ENCODE measurements around the gene SAMD4A. TPM values are rescaled to one million over a fixed set of nuclear protein-coding genes. Genes with fewer than 3 reads are reported as not detected.

The SAMD4A gene
- total RNA-seq, 1 donor from 2014 or later, result 30.6 TPM

GRCh38 chr14:54703724-54704123, 136.8 kb downstream of the SAMD4A start:
- Histone ChIP-seq H3K36me3 (peaks cover 4% of the 10 kb centered on the region), H3K4me3 (no peak overlapping the region), H3K27me3 (ENCODE audit: low read depth) (no peaks in the 10 kb centered on the region), H3K4me1 (peaks cover 10% of the 10 kb centered on the region), H3K9me3 (no peaks in the 10 kb centered on the region), H3K27ac (no peak overlapping the region)
- intact Hi-C loops (cut with DNase I), result no loop called here
- no peak for ATAC-seq
- no peak for DNase-seq
- no peak for TF ChIP-seq CTCF (IDR thresholded peaks at IDR 0.05)

GRCh38 chr14:54704768-54705167, 137.8 kb downstream of the SAMD4A start:
- peak; percentile 25 to 48 for ATAC-seq
- H3K4me1 ChIP-seq, result no peaks in the 10 kb centered on the region
- no peak overlapping the region for H3K4me3 ChIP-seq
- peaks cover 4% of the 10 kb centered on the region for H3K36me3 ChIP-seq
- intact Hi-C loops (cut with DNase I), result no loop called here
- TF ChIP-seq CTCF (IDR thresholded peaks at IDR 0.05), result no peak
- no peak overlapping the region for H3K27ac ChIP-seq
- H3K9me3 ChIP-seq, result no peaks in the 10 kb centered on the region
- DNase-seq, result no peak
- H3K27me3 ChIP-seq (ENCODE audit: low read depth), result no peaks in the 10 kb centered on the region

GRCh38 chr14:54706769-54707168, 139.8 kb downstream of the SAMD4A start:
- Histone ChIP-seq H3K27ac (no peak overlapping the region), H3K27me3 (ENCODE audit: low read depth) (no peaks in the 10 kb centered on the region), H3K4me3 (no peak overlapping the region), H3K9me3 (no peaks in the 10 kb centered on the region), H3K4me1 (peaks cover 6% of the 10 kb centered on the region), H3K36me3 (peaks cover 4% of the 10 kb centered on the region)
- intact Hi-C loops (cut with DNase I), result no loop called here
- DNase-seq, result no peak
- no peak for TF ChIP-seq CTCF (IDR thresholded peaks at IDR 0.05)
- no peak for ATAC-seq

GRCh38 chr14:54708161-54708560, 141.2 kb downstream of the SAMD4A start:
- Histone ChIP-seq H3K36me3 (no peaks in the 10 kb centered on the region), H3K9me3 (no peaks in the 10 kb centered on the region), H3K27me3 (ENCODE audit: low read depth) (no peaks in the 10 kb centered on the region), H3K27ac (no peak overlapping the region), H3K4me1 (peaks cover 20% of the 10 kb centered on the region), H3K4me3 (no peak overlapping the region)
- ATAC-seq (no peak), DNase-seq (no peak)
- no peak for TF ChIP-seq CTCF (IDR thresholded peaks at IDR 0.05)
- intact Hi-C loops (cut with DNase I), result no loop called here

- H3K27ac ChIP-seq, result no peak overlapping the region
- ATAC-seq, result peak; percentile 16 to 70
Measured at GRCh38 chr14:54708982-54709381, 142.1 kb downstream of the SAMD4A start.

More at GRCh38 chr14:54708982-54709381, 142.1 kb downstream of the SAMD4A start:
- H3K9me3 ChIP-seq, result no peaks in the 10 kb centered on the region
- no peak for DNase-seq
- peaks cover 28% of the 10 kb centered on the region for H3K4me1 ChIP-seq
- intact Hi-C loops (cut with DNase I), result no loop called here
- H3K27me3 ChIP-seq (ENCODE audit: low read depth), result no peaks in the 10 kb centered on the region
- H3K36me3 ChIP-seq, result no peaks in the 10 kb centered on the region
- no peak overlapping the region for H3K4me3 ChIP-seq
- no peak for TF ChIP-seq CTCF (IDR thresholded peaks at IDR 0.05)

All from lower lobe of right lung (tissue), 2 donors.